ENCODE results near the gene B4GALNT1.

The B4GALNT1 gene

GRCh38 chr12:57585156-57585555 lies 47.8 kb downstream of the B4GALNT1 start:
- no peak for DNase-seq (ENCODE audit: low read depth in 3 of 3)

DNA sequence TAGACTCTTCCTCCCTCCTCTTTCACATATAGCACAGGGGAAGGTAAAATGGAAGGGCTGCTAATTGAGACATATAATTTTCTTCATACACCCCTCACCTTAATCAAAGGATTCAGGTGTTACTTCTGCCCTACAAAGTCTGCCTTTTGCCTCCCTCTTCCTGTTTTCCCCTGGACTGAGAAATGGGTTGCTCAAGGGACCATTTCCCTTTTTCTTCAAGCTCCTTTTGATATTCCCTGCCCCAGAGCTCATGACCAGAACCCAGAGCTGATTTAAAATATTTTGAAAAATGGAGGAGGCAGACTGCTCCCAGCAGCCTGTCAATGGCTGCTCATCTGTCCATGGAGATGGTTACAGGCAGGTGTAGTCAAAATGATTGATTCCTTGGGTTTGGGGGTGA lies 48.3 kb downstream of the B4GALNT1 start:
- no peak for DNase-seq (ENCODE audit: low read depth in 3 of 3)

DNA sequence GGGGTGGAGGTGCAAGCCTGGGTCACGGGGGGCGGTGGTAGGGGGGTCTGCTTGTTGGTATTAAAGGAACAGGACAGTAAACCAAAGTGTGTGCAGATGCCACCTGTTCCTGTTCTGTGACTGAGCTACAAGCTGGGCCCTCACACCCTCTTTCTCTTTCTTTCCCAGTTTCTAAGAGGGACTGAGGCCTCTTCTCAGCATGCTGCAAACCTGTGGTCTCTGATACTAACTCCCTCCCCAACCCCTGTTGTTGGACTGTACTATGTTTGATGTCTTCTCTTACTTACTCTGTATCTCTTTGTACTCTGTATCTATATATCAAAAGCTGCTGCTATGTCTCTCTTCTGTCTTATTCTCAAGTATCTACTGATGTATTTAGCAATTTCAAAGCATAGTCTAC lies 49.0 kb downstream of the B4GALNT1 start:
- no peak for DNase-seq (ENCODE audit: low read depth in 3 of 3)

GRCh38 chr12:57583008-57583831 lies 49.8 kb downstream of the B4GALNT1 start:
- peak; percentile 43 to 60 (median 52) for DNase-seq (ENCODE audit: low read depth in 3 of 3)

GRCh38 chr12:57582440-57582839 lies 50.6 kb downstream of the B4GALNT1 start:
- no peak for DNase-seq (ENCODE audit: low read depth in 3 of 3)

DNA sequence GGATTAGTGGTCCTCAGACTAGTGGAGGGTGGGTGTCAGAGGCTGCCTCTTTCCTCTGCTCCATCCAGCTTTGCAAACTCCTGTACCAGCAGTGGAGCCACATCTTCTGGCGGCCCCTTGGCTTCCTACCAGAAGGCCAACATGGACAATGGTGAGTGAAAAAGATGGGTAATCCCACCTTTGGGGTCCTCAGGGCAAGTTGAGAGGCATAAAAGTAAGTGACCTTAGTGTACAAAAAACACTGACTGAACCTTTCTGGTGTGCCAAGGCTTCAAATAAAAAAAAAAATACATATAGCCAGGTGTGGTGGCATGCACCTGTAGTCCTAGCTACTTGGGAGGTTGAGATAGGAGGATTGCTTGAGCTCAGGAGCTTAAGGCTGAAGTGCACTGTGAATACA lies 51.2 kb downstream of the B4GALNT1 start:
- no peak for DNase-seq (ENCODE audit: low read depth in 3 of 3)

DNA sequence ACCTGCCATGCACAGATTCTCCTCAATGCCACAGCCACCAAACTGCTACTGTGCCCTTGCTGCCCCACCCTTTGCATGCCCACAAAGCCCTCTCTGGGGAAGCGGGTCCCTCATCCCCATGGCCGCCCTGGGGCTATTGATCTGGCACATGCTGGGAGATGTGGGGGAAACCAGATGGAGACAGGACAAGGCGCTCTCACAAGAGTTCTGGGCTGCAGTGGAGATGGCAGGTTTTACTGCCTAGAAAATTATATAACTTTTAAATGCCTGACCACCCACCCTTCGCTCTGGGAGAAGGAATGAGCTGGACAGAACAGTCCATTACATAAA lies 52.6 kb downstream of the B4GALNT1 start:
- DNase-seq (ENCODE audit: low read depth in 3 of 3): no peak

DNA sequence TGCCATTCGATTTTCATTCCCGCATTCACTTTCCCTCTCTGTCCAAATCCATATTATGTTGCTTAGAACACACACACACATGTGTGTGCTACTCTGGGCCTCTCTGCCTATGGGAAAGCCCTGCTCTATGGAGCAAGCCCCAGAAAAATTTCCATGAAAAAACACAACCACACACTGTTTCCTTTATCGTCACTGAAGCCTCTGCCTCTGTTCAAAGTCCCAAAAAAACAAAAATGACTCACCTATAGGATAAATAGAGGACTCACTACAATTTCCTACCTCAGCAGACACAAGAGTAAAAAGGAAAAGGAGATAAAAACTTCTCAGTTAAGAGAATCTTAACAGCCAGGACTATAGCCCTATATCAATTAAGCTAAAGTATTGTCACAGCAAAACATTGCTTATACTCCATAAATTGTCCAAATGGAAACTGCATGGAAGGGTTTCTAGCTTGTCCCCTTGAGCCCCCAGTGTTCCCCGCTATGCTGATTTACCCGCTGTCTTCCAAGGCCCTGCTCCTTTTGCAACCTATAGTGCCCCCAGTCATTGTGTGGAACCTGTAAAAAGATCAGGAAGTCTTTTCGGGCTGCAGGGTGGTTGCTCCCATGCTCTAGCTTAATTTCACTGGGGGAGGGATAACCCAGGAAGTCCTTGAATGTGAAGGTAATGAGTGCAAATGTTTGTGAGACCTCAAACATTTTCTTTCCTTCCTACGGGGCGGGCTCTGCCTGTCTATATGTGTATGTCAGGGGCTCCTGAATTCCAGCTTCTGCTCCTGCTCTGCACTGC lies 53.1 kb downstream of the B4GALNT1 start:
- DNase-seq (ENCODE audit: low read depth in 3 of 3): no peak

- no peak for DNase-seq (ENCODE audit: low read depth in 3 of 3)
Measured at GRCh38 chr12:57579011-57579410, 54.0 kb downstream of the B4GALNT1 start.

DNA sequence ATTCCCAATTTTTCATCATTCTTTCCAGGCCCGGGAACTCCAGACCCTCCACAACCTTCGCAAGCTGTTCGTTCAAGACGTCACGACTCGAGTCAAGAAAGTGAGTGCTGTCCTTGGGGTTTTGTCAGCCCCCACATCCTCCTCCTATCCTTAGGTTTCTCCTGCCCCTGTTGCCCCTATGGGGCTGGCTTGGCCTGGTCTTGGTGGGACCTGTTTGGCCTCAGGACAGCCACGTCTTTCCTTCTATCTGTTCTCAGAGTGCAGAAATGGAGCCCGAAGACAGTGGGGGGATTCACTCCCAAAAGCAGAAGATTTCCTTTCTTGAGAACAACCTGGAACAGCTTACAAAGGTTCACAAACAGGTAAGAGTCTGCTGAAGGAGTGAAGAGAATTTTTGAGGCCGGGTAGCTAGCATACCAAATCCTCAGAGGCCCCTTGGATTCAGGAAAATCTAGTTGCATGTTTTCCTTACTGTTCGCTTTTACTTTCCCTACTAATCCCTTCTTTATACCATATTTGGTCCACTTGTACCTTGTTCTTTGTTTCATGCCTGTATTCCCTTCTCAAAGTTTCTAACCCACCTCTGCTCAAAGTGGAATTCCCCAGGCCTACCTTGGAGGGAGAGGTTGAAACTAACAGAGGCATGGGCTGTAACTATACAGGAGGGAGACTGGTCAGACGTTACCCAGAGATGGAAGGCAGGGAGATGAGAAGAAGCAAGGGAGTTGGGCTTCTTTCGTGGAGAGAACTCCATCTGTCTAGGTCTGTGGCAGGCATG lies 54.8 kb downstream of the B4GALNT1 start:
- DNase-seq (ENCODE audit: low read depth in 3 of 3): no peak

DNA sequence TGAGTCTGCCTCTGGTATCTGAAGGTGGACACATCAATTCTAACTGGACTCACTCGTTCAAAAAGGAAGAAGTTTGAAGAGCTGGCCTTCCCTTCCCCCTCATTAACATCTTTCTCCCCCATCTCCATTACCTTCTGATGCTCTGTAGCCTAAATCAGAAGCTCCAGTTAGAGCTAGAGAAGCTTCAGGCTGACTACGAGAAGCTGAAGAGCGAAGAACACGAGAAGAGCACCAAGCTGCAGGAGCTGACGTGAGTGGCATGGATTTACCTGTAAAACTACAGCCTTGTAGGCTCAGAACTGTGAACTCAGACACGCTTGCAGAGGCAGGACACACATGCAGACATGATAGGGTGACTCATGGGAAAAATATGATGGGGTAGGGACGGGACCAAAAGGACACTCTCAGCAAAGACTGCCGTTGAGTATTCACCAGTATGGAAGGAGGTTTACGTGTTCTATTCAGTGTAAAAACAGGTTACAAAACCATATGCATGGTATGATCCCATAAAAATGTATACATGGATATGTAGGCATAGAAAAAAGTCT lies 56.3 kb downstream of the B4GALNT1 start:
- DNase-seq (ENCODE audit: low read depth in 3 of 3): no peak
